Activated naive CD8-positive, alpha-beta T cell treated with anti-CD3 and anti-CD28 coated beads for 36 hours (primary cell): ENCODE measurements around the gene PALLD. TPM values are rescaled to one million over a fixed set of nuclear protein-coding genes. Genes with fewer than 3 reads are reported as not detected.

ENCODE experiments used
- DNase-seq: peaks from one replicate; pipeline ENCODE4 v3.0.0; 2021
- H3K27ac Mint-ChIP-seq: one replicate; pipeline ENCODE4 v1.8.0; 2022; ENCODE audit warnings: mild to moderate bottlenecking, moderate library complexity, mixed read lengths
- H3K27me3 Mint-ChIP-seq: one replicate; pipeline ENCODE4 v1.8.0; 2022; ENCODE audit warnings: mild to moderate bottlenecking, mixed read lengths
- H3K36me3 Mint-ChIP-seq: one replicate; pipeline ENCODE4 v1.8.0; 2021; ENCODE audit warnings: mild to moderate bottlenecking, mixed read lengths
- H3K4me1 Mint-ChIP-seq: one replicate; pipeline ENCODE4 v1.8.0; 2021; ENCODE audit warnings: mixed read lengths
- H3K4me3 Mint-ChIP-seq: one replicate; pipeline ENCODE4 v1.8.0; 2022; ENCODE audit warnings: mild to moderate bottlenecking, moderate library complexity, mixed read lengths
- H3K9me3 Mint-ChIP-seq: one replicate; pipeline ENCODE4 v1.8.0; 2022; ENCODE audit warnings: mixed read lengths
- total RNA-seq, 2 experiments: library from RNA; stranded (reverse); gene quantifications; one replicate each; pipeline ENCODE4 v1.2.3, GENCODE V29; 2021

The PALLD gene
- total RNA-seq, 2 experiments from 2014 or later, result 0.41 to 0.94 TPM

GRCh38 chr4:168600796-168601583 lies 104.1 kb downstream of the PALLD start:
- H3K27ac Mint-ChIP-seq, result no peak overlapping the region
- H3K36me3 Mint-ChIP-seq, result no peaks in the 10 kb centered on the region
- peaks cover 5% of the 10 kb centered on the region for H3K27me3 Mint-ChIP-seq
- DNase-seq, result no peak
- no peaks in the 10 kb centered on the region for H3K4me1 Mint-ChIP-seq
- no peaks in the 10 kb centered on the region for H3K9me3 Mint-ChIP-seq
- no peak overlapping the region for H3K4me3 Mint-ChIP-seq

- Mint-ChIP-seq H3K27ac (no peak overlapping the region), H3K9me3 (no peaks in the 10 kb centered on the region), H3K27me3 (peaks cover 7% of the 10 kb centered on the region), H3K36me3 (no peaks in the 10 kb centered on the region), H3K4me3 (no peak overlapping the region), H3K4me1 (no peaks in the 10 kb centered on the region)
- no peak for DNase-seq
Observed at GRCh38 chr4:168601899-168602298, 105.0 kb downstream of the PALLD start.

- DNase-seq, result no peak
- H3K36me3 Mint-ChIP-seq, result no peaks in the 10 kb centered on the region
- H3K4me3 Mint-ChIP-seq, result no peak overlapping the region
- H3K4me1 Mint-ChIP-seq, result no peaks in the 10 kb centered on the region
- no peak overlapping the region for H3K27ac Mint-ChIP-seq
- no peaks in the 10 kb centered on the region for H3K9me3 Mint-ChIP-seq
- H3K27me3 Mint-ChIP-seq, result peaks cover 9% of the 10 kb centered on the region
Observed at GRCh38 chr4:168604496-168605373, 107.9 kb downstream of the PALLD start.

GRCh38 chr4:168605411-168605810 lies 108.6 kb downstream of the PALLD start:
- Mint-ChIP-seq H3K36me3 (no peaks in the 10 kb centered on the region), H3K27ac (no peak overlapping the region), H3K4me1 (no peaks in the 10 kb centered on the region), H3K27me3 (peaks cover 12% of the 10 kb centered on the region), H3K9me3 (no peaks in the 10 kb centered on the region), H3K4me3 (no peak overlapping the region)
- DNase-seq, result no peak

GRCh38 chr4:168607215-168607614 lies 110.4 kb downstream of the PALLD start:
- peaks cover 8% of the 10 kb centered on the region for H3K27me3 Mint-ChIP-seq
- no peak overlapping the region for H3K27ac Mint-ChIP-seq
- H3K36me3 Mint-ChIP-seq, result no peaks in the 10 kb centered on the region
- no peak overlapping the region for H3K4me3 Mint-ChIP-seq
- no peaks in the 10 kb centered on the region for H3K9me3 Mint-ChIP-seq
- DNase-seq, result no peak
- H3K4me1 Mint-ChIP-seq, result no peaks in the 10 kb centered on the region

GRCh38 chr4:168608771-168609170 lies 111.9 kb downstream of the PALLD start:
- Mint-ChIP-seq H3K27me3 (peaks cover 8% of the 10 kb centered on the region), H3K9me3 (no peaks in the 10 kb centered on the region), H3K4me1 (no peaks in the 10 kb centered on the region), H3K27ac (no peak overlapping the region), H3K4me3 (no peak overlapping the region), H3K36me3 (no peaks in the 10 kb centered on the region)
- DNase-seq, result no peak

DNA sequence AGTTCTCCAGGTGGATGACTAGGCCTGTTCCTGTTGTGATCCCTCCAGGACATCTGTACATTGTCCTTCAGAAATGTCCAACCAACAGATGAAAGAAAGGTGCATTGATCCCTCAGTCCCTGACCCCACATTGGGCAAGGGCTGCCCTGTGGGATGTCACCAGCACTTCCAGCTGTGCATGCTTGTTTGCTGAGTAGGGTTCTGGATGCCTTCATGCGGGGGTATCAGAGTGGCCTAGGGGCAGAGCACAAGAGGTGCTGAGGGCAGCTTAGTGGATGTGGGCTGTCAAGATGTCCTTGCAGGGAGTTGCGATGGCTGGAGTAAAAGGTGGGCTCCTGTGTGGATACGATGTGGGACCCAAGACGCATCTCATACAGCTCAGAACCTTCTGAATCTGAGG lies 112.5 kb downstream of the PALLD start:
- Mint-ChIP-seq H3K4me3 (no peak overlapping the region), H3K9me3 (no peaks in the 10 kb centered on the region), H3K27me3 (peaks cover 8% of the 10 kb centered on the region), H3K4me1 (no peaks in the 10 kb centered on the region), H3K36me3 (no peaks in the 10 kb centered on the region), H3K27ac (no peak overlapping the region)
- no peak for DNase-seq

DNA sequence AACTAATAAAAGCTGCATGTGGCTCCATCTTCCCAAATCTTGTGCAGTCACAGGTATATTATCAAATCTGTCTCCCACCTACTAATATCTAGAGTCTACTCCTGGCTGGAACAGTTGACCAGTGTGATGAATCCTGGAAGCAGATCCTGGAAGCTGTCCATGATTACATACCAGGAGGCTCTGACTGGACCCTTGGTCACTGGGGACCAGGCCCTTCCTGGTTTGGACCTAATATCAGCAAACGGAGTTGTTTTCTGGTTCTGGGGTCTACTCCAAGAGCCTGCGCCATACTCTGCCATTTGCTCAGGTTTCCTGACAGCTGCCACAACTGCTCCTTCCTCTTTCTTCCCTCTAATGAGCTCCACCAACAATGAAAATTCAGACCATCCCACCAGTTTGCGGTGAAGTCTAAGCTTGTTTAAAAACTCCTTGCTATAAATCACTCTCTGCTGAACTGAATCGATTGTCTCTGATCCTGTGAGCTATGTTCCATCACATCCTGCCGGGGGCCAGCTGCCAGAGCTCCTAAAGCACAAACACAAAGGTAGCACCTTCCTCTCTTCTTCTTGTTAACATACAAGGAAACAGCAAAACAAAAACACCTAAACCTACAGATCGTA lies 114.2 kb downstream of the PALLD start:
- no peak for DNase-seq
- Mint-ChIP-seq H3K4me1 (no peaks in the 10 kb centered on the region), H3K27me3 (peaks cover 8% of the 10 kb centered on the region), H3K27ac (no peak overlapping the region), H3K36me3 (no peaks in the 10 kb centered on the region), H3K9me3 (no peaks in the 10 kb centered on the region), H3K4me3 (no peak overlapping the region)

DNA sequence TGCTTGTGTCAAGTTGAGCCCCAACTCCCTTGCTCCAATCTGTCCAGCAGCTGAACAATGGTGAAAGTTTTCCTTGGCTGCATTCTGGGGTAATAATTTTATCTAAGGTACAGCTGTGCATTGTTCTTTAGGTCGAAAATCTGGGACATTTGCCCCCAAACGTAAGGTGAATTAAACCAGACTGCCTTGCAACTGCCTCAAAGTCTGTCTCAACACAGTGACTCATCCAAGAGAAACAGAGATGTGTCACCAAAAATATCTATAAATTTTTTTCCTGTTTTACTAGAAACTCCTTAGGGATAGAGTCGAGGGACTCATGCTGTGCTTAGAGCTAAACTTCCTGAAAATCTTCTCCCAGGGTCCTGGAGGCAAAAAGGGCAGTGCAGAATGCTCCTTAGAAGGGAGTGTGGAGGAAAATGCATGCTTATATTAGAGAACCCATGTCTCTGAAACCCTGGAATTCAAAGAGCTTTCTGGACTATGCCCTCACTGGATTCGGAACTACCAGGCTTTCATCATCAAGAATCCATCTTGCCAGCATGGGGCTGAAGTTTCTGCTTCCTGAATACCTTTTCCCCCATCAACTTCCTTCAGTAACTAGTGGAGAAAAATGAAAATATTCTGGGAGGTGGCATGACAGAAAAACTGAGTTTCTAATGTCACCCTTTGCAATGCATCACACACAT lies 115.7 kb downstream of the PALLD start:
- Mint-ChIP-seq H3K4me3 (no peak overlapping the region), H3K36me3 (no peaks in the 10 kb centered on the region), H3K9me3 (no peaks in the 10 kb centered on the region), H3K27ac (no peak overlapping the region), H3K27me3 (peaks cover 4% of the 10 kb centered on the region), H3K4me1 (no peaks in the 10 kb centered on the region)
- no peak for DNase-seq

DNA sequence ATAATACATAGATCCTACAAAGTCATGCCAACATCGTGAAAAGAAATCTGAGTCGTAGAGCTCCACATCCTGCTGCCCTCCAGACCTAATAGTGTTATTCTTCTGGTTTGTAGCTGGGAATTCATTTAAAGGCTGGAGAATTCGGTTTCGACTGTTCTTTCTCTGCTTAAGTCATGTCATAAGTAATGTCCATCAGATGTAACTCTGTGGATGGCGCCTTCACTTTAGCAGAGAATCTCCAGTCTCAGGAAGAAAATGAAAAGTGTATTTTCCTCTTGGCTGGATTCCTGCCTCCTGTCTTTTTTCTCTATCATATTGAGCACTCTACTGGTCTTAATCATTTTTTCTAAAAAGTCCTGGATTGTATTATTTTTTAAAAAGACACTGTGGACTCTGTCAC lies 117.0 kb downstream of the PALLD start:
- H3K4me3 Mint-ChIP-seq, result no peak overlapping the region
- no peak for DNase-seq
- peaks cover 4% of the 10 kb centered on the region for H3K27me3 Mint-ChIP-seq
- H3K27ac Mint-ChIP-seq, result no peak overlapping the region
- no peaks in the 10 kb centered on the region for H3K9me3 Mint-ChIP-seq
- H3K36me3 Mint-ChIP-seq, result no peaks in the 10 kb centered on the region
- H3K4me1 Mint-ChIP-seq, result no peaks in the 10 kb centered on the region

- H3K36me3 Mint-ChIP-seq, result no peaks in the 10 kb centered on the region
- no peak overlapping the region for H3K4me3 Mint-ChIP-seq
- H3K27ac Mint-ChIP-seq, result no peak overlapping the region
- no peaks in the 10 kb centered on the region for H3K9me3 Mint-ChIP-seq
- no peaks in the 10 kb centered on the region for H3K4me1 Mint-ChIP-seq
- no peak for DNase-seq
- peaks cover 4% of the 10 kb centered on the region for H3K27me3 Mint-ChIP-seq
Observed at GRCh38 chr4:168614281-168615057, 117.6 kb downstream of the PALLD start.

GRCh38 chr4:168615294-168616065 lies 118.6 kb downstream of the PALLD start:
- H3K27ac Mint-ChIP-seq, result no peak overlapping the region
- H3K36me3 Mint-ChIP-seq, result no peaks in the 10 kb centered on the region
- no peaks in the 10 kb centered on the region for H3K9me3 Mint-ChIP-seq
- no peaks in the 10 kb centered on the region for H3K4me1 Mint-ChIP-seq
- H3K4me3 Mint-ChIP-seq, result no peak overlapping the region
- DNase-seq, result no peak
- H3K27me3 Mint-ChIP-seq, result no peaks in the 10 kb centered on the region

- Mint-ChIP-seq H3K36me3 (no peaks in the 10 kb centered on the region), H3K27ac (no peak overlapping the region), H3K4me1 (no peaks in the 10 kb centered on the region), H3K4me3 (no peak overlapping the region), H3K27me3 (peaks cover 8% of the 10 kb centered on the region), H3K9me3 (no peaks in the 10 kb centered on the region)
- no peak for DNase-seq
Observed at GRCh38 chr4:168618577-168619265, 121.9 kb downstream of the PALLD start.
